AML-193 (cell line): ENCODE measurements around the gene SLC16A4.
A peak's percentile ranks its signal among the peaks of the same experiment; 100 is the strongest.

Experiments
- DNase-seq, 2 experiments: peaks; one replicate each; lab custom pipeline; 2025; lab: John Stamatoyannopoulos, UW

Gene SLC16A4

DNA sequence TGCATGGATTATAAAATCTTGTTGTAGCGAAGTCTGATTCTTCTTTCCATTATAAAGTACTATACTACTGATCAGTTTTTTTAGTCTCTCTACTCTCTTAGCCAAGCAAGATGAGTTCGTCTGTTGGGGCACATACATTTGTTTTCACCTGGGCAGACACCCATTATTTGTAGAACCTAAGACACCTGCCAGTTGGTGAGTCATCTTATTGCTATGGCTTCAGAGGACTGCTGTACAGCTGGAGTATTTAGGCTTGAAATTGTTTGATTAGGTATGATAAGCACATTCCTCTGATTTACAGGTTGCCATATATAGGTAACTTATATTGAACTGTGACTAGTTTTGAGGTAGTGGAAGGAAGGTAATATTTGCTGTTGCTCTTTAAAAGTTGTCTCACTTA is 34.4 kb downstream of the SLC16A4 start:
- no peak for DNase-seq

DNA sequence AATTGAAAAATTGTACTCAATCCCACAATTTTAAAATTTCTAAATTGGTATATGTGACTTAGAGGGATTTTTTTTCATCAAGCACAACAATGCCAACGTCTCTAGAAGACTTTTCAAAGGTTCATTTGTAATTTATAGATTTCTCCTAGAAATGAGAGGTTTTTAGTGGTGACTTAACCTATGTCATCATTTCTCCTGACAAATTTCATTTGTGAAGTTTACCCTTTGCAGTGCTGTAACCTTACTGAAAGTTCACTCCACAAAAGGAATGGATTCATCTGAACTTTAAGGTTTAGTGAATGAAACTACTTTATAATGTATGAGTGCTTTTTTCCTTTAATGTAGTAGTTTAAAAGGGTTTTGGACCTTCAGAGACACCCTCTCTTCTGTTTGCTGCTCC is 35.5 kb downstream of the SLC16A4 start:
- no peak for DNase-seq

DNA sequence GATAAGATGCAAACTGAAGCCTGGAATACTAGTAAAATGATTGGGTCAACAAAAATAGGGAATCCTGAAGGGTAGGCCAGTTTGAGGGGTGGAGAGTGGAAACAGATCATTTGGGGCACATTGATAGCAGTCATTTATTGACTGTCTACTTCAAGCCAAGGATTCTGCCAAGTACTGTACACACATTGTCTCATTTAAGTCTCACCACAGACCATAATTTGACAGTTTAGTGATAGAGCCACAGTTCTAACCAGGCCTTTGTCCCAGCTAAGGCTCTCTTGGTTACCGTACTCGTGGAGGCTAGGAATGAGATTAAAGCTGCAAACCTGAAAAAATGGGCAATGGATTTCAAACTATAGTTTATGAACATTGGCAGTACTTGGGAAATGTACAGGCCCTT is 40.5 kb downstream of the SLC16A4 start:
- no peak for DNase-seq

DNA sequence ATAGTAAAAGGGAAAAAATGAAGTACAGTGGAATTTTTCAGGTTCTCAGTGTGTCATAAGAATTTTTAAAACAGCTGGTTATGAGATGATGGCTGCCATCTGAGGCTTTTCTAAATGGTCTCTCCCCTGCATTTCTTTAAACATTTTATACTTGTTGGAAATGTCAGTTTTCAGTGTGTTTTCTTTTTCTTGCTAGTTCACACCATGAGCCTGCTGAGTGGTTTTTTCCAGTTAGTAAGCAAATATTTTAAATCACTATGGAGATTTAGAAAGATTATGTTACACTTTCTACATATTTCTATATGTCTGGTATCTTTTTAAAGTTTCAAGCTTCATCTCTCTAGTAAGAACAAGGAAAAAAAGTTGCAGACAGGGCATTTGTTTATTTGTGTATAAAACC is 42.1 kb downstream of the SLC16A4 start:
- DNase-seq = no peak

DNA sequence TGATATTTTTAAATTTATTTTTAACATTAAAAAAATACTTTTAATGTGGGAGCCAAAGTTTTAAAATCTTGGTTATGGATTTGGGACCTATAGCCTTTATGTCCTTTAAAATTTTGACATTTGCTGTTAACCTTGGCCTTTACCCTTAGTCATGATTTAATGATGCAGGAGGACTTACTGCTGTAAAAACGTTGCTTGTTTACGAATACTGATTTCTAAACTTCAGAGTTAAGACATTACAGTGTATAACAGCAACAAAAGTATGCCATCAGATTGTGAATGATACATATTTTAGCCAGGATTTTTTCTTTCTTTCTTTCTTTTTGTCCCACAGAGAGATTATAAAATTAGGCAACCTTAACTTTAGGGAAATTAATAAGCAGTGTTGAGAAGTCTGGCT is 42.8 kb downstream of the SLC16A4 start:
- DNase-seq = no peak

DNA sequence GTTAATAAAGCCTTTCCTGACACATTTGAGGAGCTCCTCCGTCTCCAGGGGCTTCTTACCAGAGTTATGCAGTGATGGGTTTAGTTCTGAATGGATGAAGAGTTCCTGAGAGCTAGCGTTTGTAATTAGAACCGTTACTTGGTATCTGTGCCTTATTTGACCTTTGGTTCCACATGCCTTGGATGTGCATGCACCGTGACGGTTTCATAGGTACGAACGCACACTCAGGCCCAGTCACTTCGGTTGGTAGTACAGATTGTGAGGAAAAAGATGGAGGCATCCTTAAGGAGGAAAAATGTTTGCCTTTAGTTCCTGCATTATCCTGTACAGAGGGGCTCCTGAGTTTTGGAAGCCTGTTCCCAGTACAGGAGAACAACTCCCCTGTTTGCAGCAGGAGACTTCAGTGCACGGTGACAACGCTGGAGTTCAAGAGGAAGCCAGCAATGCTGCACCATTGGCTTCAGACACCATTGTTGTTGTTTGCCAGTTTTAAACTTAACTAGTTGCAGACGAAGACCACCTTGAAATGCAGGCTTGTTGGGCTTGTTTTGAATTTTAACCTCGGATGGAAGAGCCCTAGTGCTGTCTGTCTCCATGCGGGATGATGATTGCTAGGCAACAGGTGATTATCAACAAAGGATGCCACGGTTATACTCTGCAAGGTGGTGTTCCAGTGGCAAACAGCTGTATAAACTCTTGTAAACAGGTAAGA is 43.5 kb downstream of the SLC16A4 start:
- DNase-seq = no peak

DNA sequence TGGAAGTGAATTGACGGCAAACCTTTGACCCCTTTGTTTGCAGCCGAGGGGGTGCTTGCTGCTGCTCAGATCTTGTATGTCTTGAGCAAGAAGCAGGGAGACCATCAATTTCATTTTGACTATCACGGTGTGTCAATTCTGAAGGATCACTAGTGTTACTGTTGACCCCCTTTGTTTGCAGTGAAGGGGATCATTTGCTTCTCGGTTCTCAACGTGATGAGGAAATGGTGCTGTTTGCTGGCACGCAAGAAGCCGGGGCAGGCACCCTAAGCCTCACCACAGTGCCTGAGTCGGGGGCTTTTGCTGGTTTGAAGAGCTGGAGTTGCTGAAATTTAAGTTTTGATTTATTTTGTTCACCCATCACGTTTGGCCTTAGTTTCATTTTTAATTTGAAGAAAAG is 44.1 kb downstream of the SLC16A4 start:
- no peak for DNase-seq

DNA sequence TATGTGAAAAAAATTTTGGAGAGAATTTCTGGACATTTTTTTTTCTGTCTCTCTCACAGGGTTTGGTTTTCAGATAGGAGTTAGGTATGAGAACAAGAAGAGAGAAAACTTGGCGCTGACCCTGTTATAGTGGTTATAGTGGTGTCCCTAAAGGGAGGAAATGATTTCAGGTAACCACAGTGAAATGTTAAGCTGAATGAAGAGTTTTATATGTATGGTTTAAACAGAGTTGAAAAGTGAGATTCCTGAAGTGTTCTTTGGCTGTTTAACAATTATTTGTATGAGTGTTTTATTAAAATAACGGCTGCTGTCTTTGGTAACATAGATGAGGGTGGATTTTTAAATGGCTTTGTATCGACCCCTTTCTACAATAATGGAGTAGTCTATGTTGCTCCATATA is 45.3 kb downstream of the SLC16A4 start:
- DNase-seq = no peak

DNA sequence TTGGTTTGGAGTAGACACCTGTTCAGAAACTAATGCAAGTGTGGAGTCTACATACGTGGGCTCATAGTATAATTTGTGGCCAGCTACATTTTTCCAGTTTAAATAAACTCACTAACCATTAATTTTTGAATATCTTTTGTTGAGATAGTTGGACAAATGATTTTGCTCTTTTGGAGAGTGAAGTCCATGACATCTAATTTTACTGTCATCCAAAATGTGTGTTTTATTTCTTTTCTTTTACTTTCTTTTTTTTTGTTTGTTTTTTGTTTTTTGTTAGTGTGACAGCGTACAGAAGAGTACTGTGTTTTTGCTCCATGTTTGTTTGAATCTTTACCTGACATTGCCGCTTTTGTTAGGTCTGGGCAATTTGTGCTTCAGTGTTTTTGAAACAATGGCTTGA is 46.7 kb downstream of the SLC16A4 start:
- DNase-seq = no peak

DNA sequence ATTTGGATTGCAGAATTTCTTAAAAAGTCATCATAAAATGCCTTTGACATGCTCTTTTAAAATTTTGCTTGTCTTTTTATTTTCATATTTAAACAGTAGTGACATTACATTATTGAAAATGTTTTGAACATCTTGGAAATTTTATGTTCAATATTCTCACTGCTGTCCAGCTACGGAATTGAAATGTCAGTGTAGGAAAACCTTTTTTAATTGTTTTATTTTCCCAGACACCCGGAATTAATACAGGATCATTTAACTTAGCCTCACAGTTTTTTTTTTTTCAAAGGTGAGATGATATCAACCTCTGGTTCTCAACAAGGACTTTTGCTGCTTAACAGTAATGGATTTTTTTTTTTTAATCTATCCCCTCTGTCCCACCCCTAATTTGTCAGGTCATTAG is 47.6 kb downstream of the SLC16A4 start:
- DNase-seq = no peak

DNA sequence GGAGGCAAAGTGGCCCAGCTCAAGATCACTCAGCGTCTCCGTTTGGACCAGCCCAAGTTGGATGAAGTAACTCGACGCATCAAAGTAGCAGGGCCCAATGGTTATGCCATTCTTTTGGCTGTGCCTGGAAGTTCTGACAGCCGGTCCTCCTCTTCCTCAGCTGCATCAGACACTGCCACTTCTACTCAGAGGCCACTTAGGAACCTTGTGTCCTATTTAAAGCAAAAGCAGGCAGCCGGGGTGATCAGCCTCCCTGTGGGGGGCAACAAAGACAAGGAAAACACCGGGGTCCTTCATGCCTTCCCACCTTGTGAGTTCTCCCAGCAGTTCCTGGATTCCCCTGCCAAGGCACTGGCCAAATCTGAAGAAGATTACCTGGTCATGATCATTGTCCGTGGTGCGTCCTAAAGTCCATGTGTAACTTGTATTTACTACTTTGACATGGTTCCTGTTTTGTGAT is 48.9 kb downstream of the SLC16A4 start:
- DNase-seq = no peak

DNA sequence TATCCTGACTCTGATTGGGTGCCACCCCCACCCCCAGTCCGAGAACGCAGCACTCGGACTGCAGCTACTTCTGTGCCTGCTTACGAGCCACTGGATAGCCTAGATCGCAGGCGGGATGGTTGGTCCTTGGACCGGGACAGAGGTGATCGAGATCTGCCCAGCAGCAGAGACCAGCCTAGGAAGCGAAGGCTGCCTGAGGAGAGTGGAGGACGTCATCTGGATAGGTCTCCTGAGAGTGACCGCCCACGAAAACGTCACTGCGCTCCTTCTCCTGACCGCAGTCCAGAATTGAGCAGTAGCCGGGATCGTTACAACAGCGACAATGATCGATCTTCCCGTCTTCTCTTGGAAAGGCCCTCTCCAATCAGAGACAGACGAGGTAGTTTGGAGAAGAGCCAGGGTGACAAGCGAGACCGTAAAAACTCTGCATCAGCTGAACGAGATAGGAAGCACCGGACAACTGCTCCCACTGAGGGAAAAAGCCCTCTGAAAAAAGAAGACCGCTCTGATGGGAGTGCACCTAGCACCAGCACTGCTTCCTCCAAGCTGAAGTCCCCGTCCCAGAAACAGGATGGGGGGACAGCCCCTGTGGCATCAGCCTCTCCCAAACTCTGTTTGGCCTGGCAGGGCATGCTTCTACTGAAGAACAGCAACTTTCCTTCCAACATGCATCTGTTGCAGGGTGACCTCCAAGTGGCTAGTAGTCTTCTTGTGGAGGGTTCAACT is 49.5 kb downstream of the SLC16A4 start:
- DNase-seq = peak; percentile 24 to 44

DNA sequence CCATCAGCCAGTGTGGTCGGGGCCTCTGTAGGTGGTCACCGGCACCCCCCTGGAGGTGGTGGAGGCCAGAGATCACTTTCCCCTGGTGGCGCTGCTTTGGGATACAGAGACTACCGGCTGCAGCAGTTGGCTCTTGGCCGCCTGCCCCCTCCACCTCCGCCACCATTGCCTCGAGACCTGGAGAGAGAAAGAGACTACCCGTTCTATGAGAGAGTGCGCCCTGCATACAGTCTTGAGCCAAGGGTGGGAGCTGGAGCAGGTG is 50.7 kb downstream of the SLC16A4 start:
- DNase-seq = no peak

DNA sequence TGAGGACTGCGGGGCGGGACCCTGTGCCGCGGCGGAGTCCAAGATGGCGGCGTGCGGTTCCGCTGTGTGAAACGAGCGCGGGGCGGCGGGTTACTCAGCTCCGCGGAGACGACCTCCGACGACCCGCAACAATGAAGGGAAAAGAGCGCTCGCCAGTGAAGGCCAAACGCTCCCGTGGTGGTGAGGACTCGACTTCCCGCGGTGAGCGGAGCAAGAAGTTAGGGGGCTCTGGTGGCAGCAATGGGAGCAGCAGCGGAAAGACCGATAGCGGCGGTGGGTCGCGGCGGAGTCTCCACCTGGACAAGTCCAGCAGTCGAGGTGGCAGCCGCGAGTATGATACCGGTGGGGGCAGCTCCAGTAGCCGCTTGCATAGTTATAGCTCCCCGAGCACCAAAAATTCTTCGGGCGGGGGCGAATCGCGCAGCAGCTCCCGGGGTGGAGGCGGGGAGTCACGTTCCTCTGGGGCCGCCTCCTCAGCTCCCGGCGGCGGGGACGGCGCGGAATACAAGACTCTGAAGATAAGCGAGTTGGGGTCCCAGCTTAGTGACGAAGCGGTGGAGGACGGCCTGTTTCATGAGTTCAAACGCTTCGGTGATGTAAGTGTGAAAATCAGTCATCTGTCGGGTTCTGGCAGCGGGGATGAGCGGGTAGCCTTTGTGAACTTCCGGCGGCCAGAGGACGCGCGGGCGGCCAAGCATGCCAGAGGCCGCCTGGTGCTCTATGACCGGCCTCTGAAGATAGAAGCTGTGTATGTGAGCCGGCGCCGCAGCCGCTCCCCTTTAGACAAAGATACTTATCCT is 51.2 kb downstream of the SLC16A4 start:
- peak in 1 of 2 experiments; percentile 43 for DNase-seq

DNA sequence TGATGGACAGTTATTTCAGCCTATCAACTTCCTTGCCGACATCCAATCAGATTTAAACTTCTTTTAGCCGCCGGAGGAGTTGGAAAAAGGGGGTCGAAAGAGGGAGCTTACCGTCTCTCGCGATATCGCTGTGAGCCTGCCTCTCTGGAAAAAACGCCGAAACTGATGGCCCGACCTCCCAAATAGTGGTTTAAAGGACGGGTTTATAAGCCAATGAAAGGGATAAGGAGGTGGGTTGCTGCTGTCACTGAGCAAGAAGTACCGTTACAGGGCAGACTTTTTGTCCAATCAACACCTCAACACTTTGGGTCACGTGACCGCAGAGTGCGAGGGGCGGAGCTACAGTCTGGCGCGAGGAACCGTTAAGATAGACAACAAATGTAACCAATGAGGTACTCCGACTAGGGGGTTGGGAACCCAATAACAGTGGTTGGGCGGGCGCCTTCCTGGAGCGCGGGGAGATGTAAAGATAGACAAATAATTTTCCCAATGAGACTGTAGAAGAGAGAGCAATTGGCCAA is 51.9 kb downstream of the SLC16A4 start, which contains the start of gene RBM15:
Gene RBM15 (plus strand): TSS at position 492 of the 521 bp plus-strand sequence. CDS start 29 bp downstream, at position 521.
- DNase-seq = peak; percentile 100

DNA sequence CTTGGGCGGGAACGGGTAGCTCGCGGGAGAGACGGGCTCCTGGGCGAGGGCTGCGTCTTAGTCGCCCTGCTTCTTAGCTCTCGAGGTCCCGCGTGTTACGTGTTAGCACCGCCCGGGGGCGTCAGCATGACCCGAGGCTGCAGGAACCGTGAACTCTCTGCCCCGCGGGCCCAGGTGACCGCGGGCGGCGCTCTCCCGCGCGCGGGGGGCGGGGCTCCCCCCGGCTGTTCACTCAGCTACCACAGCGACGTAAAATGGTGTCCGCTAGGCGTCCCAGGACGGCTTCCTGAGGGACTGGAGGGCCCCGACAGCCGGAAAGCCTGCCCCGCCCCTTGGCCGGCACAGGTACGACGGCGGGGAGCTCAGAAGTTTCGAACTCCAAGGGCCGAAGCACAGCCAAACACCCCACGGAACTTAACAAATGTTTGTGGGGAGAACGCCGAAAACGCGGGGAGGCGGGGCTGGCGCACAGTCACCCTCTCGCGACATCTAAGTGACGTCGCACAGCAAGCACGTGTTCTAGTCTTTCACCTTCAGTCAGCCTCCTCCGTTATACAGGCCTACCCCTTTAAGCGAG is 52.4 kb downstream of the SLC16A4 start:
- DNase-seq = peak; percentile 88 to 90

DNA sequence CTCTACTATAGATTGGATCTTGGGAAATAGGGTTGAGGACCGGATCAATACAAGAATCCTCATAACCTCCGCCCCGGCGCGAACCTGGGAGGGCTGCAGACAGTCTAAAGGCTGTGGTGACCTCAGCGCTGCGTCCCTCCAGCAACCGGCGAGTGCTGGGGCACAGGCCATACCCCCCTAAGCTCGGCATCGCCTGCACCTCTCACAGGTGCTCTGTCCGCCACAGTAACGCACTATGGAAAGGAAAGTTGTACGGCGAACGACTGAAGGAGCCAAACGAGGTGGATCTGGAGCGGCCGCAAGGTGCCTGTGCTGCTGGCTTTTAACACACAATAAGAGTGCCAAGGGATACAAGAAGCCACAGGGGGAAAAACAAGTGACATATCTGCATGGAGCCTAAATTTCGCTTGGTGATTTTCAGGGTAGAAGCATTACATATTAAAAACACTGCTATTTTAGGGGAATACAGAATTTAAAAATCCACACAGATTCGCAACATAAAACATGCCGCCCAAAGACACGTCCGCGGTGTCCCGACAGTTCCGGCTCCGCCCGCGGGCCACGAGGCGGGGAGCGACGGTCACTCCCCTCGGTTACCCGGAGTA is 53.0 kb downstream of the SLC16A4 start:
- peak in 1 of 2 experiments; percentile 43 for DNase-seq

DNA sequence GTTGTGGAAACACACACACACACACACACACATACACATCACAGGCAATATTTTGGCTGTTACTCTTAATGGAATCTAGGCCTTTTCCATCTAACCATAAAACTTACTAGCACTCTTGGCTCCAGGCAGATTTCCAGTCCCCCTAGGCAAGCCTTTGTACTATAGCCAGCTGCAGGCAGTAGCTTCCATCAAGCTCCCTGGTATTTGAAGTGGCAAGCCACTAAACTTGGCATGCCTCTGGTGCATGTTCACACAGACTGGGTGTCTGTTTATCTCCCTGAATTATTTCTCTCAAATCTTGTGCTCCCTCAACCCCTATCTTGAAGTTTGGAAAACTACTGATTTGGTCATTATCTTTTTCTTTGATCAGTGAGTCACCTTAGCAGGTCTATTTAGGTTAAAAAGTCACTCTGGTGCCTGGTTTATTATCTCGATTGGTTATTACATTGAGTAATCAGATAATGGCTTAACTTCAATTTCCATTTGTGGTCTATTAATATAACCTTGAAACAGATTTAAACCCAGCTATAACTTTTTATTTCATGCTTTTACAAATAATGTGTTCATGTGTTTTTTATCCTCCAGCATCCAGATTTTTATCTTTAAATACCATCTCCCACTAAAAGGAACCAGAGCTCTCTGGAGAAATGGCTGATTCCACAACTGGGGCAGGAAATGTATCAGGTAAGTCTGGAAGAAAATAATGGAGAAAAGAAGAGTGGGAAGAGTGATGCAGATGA is 54.4 kb downstream of the SLC16A4 start:
- DNase-seq = no peak

DNA sequence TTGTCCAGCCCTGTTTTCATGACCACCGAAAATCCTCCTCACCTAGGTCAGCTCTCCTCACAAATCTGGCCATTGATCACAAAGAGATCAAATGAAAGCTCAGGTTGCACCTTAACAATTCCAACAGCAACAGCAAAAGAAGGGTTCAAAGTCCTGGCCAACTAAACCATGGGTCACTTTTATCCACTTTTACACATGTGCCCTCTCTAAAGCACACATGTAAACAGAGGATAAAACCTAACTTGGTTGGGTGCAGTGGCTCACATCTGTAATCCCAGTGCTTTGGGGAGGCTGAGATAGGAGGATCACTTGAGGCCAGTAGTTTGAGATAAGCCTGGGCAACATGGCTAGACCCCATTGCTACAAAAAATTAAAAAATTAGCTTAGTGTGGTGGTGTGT is 55.6 kb downstream of the SLC16A4 start:
- no peak for DNase-seq

DNA sequence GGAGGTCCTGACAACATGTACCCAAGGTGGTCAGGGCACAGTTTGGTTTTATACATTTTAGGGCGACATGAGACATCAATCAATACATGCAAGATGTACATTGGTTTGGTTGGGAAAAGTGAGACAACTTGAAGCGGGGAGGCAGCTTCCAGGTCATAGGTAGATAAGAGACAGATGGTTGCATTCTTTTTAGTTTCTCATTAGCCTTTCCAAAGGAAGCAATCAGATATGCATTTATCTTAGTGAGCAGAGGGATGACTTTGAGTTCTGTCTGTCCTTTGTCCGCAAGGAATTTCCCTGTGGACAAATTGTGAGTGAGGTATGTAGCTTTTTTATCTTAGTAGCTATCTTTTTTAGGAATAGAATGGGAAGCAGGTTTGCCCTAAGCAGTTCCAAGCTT is 62.1 kb downstream of the SLC16A4 start:
- no peak for DNase-seq

DNA sequence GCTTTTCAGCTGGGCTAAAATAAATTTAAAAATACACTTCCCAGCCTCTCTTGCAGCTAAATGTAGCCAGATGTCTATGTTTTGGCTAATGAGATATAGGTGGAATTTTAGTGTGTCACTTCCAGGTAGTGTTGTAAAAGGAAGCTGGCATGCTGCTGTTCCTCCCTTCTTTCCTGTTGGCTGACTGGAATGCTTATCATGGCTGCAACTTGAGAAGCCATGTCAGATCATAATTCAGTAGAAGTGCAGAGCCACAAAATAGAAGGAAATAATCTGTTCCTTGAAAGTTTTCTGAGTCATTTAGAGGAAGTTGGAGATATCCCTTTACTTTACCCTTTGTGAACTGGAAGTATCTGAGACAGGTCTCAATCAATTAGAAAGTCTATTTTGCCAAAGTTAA is 62.6 kb downstream of the SLC16A4 start:
- no peak for DNase-seq
